Neural cell (in vitro differentiated cells): ENCODE results near the gene FGF14.

Experiments used
- CTCF ChIP-seq: fragments of 450-650 bp; IDR thresholded peaks from 2 replicates; pipeline ENCODE4 v1.5.1; 2014; ENCODE audit warnings: antibody characterized with exemption, mild to moderate bottlenecking, moderate library complexity; ENCODE audit not compliant: poor library complexity, severe bottlenecking
- EP300 ChIP-seq: fragments of 450-650 bp; conservative IDR thresholded peaks from 2 replicates; pipeline ENCODE4 v1.6.1; 2014; ENCODE audit warnings: antibody characterized with exemption, mild to moderate bottlenecking, moderate library complexity; ENCODE audit not compliant: poor library complexity, severe bottlenecking
- POLR2AphosphoS5 ChIP-seq: IDR thresholded peaks from 2 replicates; pipeline ENCODE4 v1.6.1; 2012
- REST ChIP-seq: IDR thresholded peaks from 2 replicates; pipeline ENCODE4 v1.6.1; 2012; ENCODE audit warnings: borderline replicate concordance
- SMC3 ChIP-seq: fragments of 450-650 bp; conservative IDR thresholded peaks from 2 replicates; pipeline ENCODE4 v1.6.1; 2014; ENCODE audit warnings: antibody characterized with exemption, mild to moderate bottlenecking, moderate library complexity; ENCODE audit not compliant: poor library complexity

GRCh38 chr13:102100234-102100633 is 301.6 kb downstream of the FGF14 start:
- TF ChIP-seq CTCF (no peak), POLR2AphosphoS5 (no peak), EP300 (no peak), SMC3 (no peak), REST (no peak)
